ENCODE measurements around the gene CAMTA1. TPM values are rescaled to one million over a fixed set of nuclear protein-coding genes. Genes with fewer than 3 reads are reported as not detected.

CAMTA1 gene
- total RNA-seq, 1 donor from 2014 or later, result 47.9 TPM

DNA sequence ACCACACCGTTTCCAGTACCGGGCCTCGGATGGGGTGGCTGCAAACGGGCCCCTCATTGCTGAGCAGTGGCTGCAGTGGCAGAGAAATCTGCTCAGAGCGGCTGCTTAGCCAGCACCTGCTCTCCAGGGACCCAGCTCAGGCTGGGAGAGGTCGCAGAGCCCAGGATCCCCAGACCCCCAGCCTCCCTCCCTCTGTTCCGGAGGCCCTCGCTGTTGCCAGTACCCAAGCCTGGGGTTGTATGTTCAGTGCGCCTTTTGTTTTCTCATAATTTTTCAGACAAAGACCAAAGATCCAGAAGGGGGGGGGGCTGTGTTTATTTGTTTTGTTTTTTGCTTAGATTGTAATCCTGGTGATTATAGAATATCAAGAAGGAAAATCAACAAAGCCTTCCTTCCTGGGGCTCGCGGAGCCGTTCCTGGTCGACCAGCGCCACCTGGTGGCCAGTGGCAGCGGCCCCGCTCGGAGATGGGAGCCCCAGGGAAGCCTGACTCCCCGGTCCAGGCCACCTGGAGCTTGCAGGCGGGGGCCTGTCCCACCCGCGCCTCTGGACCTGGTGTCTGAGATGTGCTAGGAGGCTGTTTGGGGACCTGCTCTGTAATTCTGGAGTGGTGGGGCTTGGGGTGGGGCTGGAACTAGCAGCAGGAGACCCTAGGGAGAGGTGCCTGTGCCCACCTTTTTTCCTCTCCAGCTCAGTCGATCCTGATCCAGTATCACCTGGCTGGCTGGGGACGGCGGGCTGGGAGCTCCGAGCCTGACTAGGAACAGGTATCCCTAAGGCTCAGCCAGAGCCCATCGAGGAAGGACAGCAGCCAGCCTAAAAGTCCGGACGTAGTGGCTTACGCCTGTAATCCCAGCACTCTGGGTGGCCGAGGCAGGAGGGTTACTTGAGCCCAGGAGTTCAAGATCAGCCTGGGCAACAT, 862.0 kb downstream of the CAMTA1 start:
- H3K27ac ChIP-seq, result no peak overlapping the region
- no peaks in the 10 kb centered on the region for H3K36me3 ChIP-seq
- ATAC-seq, result peak; percentile 48 to 50
- intact Hi-C loops (cut with DNase I), result loop anchor here (10.0 kb wide), 1 partner anchor 602 kb away; no protein-coding TSS in a partner anchor
- peaks cover 4% of the 10 kb centered on the region for H3K27me3 ChIP-seq (ENCODE audit: low read depth)
- peaks cover 3% of the 10 kb centered on the region for H3K9me3 ChIP-seq
- DNase-seq, result peak; percentile 82
- H3K4me3 ChIP-seq, result no peak overlapping the region
- H3K4me1 ChIP-seq, result peaks cover 41% of the 10 kb centered on the region
- TF ChIP-seq, protein P1, sequence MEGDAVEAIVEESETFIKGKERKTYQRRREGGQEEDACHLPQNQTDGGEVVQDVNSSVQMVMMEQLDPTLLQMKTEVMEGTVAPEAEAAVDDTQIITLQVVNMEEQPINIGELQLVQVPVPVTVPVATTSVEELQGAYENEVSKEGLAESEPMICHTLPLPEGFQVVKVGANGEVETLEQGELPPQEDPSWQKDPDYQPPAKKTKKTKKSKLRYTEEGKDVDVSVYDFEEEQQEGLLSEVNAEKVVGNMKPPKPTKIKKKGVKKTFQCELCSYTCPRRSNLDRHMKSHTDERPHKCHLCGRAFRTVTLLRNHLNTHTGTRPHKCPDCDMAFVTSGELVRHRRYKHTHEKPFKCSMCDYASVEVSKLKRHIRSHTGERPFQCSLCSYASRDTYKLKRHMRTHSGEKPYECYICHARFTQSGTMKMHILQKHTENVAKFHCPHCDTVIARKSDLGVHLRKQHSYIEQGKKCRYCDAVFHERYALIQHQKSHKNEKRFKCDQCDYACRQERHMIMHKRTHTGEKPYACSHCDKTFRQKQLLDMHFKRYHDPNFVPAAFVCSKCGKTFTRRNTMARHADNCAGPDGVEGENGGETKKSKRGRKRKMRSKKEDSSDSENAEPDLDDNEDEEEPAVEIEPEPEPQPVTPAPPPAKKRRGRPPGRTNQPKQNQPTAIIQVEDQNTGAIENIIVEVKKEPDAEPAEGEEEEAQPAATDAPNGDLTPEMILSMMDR (IDR thresholded peaks at IDR 0.05), result peak; percentile 93

DNA sequence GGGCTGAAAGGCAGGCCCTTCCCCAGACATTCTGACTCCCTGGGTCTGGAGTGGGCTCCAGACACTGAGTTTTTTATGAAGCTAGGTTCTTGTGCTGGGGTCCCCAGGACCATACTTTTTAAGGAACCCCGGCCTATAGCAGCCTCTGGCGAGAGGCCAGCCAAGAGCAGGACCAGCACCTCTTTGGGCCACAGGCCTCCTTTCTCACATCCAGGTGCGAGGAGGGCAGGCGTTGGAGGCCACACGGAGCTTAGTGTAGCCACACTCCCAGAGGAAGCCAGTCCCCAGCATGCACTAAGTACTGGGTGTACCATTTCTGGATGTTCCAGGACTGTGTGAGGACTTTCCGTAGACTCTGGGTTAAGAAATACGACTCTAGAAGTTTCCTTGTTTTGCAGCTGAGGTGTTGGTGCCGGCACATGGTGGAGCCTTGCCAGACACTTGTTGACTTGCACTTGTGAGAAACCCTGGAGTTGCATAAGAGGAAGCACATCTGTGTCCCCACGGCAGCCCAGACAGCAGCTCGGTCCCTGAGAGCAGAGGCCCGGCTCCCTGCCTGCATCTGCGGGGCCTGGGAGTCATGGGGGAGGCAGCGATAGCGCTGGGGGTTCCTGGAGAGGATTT, 863.6 kb downstream of the CAMTA1 start:
- ATAC-seq (peak; percentile 75 to 82), DNase-seq (peak; percentile 87)
- peak overlapping the region; percentile 77 for H3K27ac ChIP-seq
- H3K9me3 ChIP-seq, result peaks cover 3% of the 10 kb centered on the region
- no peaks in the 10 kb centered on the region for H3K36me3 ChIP-seq
- TF ChIP-seq, protein P1 (IDR thresholded peaks at IDR 0.05), result no peak
- peaks cover 28% of the 10 kb centered on the region for H3K4me1 ChIP-seq
- H3K4me3 ChIP-seq, result no peak overlapping the region
- H3K27me3 ChIP-seq (ENCODE audit: low read depth), result peaks cover 4% of the 10 kb centered on the region
- intact Hi-C loops (cut with DNase I), result loop anchor here (10.0 kb wide), 1 partner anchor 604 kb away; no protein-coding TSS in a partner anchor

DNA sequence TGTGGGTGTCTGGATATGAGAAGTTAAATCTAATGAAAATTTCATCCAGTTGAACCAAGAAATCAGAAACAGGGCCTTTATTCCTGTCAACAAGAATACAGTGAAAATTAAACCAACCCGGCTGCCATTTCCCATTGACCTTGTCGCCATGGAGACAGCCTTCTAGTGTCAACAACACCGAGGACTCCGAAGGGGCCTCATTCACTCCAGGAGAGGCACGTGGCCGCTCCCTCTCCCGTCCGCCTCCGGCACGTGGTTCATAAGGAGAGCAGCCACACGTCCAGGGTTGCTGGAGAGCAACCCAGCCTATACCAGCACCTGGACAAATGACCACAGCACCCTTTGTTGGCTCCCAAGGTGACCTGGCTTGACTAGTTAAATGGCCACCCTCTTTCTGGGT, 865.5 kb downstream of the CAMTA1 start:
- TF ChIP-seq, protein P1 (IDR thresholded peaks at IDR 0.05), result no peak
- H3K9me3 ChIP-seq, result no peaks in the 10 kb centered on the region
- no peaks in the 10 kb centered on the region for H3K36me3 ChIP-seq
- DNase-seq, result peak; percentile 82
- H3K27me3 ChIP-seq (ENCODE audit: low read depth), result peaks cover 4% of the 10 kb centered on the region
- no peak overlapping the region for H3K27ac ChIP-seq
- H3K4me3 ChIP-seq, result no peak overlapping the region
- H3K4me1 ChIP-seq, result peaks cover 18% of the 10 kb centered on the region
- intact Hi-C loops (cut with DNase I), result no loop called here
- peak; percentile 50 to 70 for ATAC-seq

DNA sequence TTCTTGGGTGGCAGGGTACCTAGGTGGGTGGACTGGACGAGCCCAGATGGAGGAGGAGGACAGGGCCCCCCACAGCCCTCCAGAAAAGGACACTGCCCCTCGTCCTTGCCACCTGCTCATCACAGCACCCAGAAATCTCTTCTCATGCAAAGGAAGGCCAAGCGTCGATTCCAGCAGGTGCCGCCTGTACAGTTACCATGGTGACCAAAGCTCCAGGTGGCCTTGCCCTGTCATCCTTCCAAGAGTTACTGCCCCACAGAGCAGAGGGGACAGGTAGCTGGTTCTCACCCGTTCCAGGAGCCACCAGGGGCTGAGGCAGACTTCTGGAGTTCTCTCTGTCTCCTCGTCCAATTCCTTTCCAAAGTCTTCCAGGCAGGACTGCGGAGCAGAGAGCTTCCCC, 865.9 kb downstream of the CAMTA1 start:
- DNase-seq (no peak), ATAC-seq (no peak)
- intact Hi-C loops (cut with DNase I), result no loop called here
- no peaks in the 10 kb centered on the region for H3K36me3 ChIP-seq
- no peaks in the 10 kb centered on the region for H3K9me3 ChIP-seq
- H3K27me3 ChIP-seq (ENCODE audit: low read depth), result peaks cover 4% of the 10 kb centered on the region
- no peak overlapping the region for H3K4me3 ChIP-seq
- no peak overlapping the region for H3K27ac ChIP-seq
- TF ChIP-seq, protein P1 (IDR thresholded peaks at IDR 0.05), result no peak
- peaks cover 18% of the 10 kb centered on the region for H3K4me1 ChIP-seq

DNA sequence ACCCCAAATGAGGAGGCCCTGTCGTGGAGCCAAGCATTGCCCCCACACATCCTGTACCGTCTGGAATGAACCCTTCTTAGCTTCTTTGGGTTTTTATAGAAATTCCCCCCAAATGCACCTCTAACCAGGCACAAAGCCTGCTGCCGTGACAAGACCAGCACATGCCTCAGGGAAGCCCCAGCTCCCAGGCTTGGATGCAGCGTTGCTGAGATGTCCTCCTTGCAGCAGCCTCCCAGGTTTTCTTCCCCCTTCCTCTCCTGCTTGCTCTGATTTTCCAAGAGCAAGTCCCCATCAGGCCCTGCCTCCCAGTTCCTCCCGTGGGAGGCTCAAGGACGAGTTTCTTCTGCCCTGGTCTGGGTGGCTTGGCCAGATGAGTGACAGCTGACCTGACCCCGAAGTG, 866.8 kb downstream of the CAMTA1 start:
- ATAC-seq, result no peak
- H3K4me3 ChIP-seq, result no peak overlapping the region
- TF ChIP-seq, protein P1 (IDR thresholded peaks at IDR 0.05), result no peak
- H3K27me3 ChIP-seq (ENCODE audit: low read depth), result peaks cover 4% of the 10 kb centered on the region
- peaks cover 18% of the 10 kb centered on the region for H3K4me1 ChIP-seq
- H3K27ac ChIP-seq, result no peak overlapping the region
- DNase-seq, result no peak
- H3K36me3 ChIP-seq, result no peaks in the 10 kb centered on the region
- intact Hi-C loops (cut with DNase I), result no loop called here
- H3K9me3 ChIP-seq, result no peaks in the 10 kb centered on the region

Measured in lower lobe of right lung (tissue), 2 donors.